Caki2 (cell line): ENCODE measurements around the gene COPS9. TPM values are rescaled to one million over a fixed set of nuclear protein-coding genes. Genes with fewer than 3 reads are reported as not detected.

Experiments
- DNase-seq: peaks from one replicate; pipeline ENCODE4 v3.0.0-alpha.2; 2015; ENCODE audit warnings: low read depth
- in situ Hi-C: cut with HindIII; loops from 2 replicates; pipeline ENCODE4 v1.10.0; 2016; ENCODE audit warnings: low sequenced_read_pairs, low pct_unique_long_range_greater_than_20kb, mixed read lengths
- total RNA-seq: library from RNA; depleted of rRNA; stranded (reverse); fragments of >200 nt; shearing (Covaris generic); gene quantifications from 2 replicates; pipeline ENCODE4 v1.2.3, GENCODE V29; 2014; ENCODE audit warnings: low replicate concordance

Gene COPS9
- total RNA-seq, 1 experiment from 2014 or later = 72.6 TPM

- no peak for DNase-seq
- in situ Hi-C loops = no loop called here
Observed at GRCh38 chr2:240127911-240128607, 8.0 kb downstream of the COPS9 start.

- in situ Hi-C loops = no loop called here
- no peak for DNase-seq
Observed at GRCh38 chr2:240127191-240127750, 8.8 kb downstream of the COPS9 start.

- in situ Hi-C loops = no loop called here
- DNase-seq = no peak
Observed at GRCh38 chr2:240126731-240127130, 9.4 kb downstream of the COPS9 start.

DNA sequence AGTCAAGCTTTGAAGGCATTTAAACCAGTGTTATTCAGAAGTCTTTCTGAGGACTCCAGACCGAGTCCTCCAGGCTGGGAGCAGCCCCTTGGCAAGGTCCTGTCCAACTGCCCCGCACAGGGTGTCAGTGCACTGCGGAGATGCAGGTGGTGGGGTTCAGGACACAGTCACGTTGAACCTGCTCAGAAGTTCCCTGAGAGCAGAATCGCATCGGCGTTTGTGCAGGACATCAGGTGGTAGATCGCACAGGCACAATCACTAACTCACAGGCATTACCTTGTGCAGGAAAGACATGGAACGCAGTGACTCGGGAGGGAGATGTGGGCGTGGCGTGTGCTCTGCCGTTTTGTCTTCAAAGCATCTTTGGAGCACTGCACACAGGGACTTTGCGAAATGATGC is 10.4 kb downstream of the COPS9 start:
- in situ Hi-C loops = no loop called here
- DNase-seq = no peak

GRCh38 chr2:240124651-240125030 is 11.5 kb downstream of the COPS9 start:
- no peak for DNase-seq
- in situ Hi-C loops = no loop called here

DNA sequence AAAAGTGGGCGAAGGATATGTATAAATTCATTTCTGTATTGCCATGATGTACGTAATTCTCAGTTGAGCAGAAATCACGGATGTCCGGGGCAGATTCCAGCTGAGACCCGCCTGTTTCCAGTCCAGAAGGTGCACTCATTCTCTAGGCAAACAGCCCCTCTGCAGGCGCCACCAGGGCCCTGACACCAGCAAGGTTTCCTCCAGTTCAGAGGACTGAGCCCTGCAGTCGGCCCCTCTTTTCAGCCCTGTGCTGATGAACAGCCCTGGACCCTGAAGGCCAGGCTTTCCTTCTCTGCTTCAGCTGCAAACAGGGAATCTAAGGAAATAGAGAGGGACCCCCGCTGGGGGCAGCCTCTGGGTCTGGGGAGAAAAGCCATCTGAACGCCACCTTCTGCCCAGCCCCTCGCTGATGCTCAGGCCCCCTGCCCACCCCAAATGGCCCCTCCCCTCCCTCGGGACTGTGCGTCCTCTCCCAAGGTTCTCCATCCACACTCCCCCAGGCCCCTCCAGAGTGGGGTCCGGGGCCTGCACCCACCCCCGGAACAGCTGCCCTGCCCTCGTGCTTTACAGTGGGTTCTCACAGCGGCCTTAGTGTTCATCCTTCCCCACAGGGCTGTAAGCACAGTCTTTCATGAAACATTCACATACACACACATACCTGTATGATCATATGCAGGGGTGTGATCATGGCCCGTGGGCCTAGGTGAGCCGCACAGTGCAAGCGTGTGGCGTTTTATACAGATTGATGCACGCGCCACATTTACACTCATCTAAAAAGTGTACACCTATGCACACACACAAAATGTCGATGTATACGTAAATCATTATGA is 12.1 kb downstream of the COPS9 start:
- in situ Hi-C loops = no loop called here
- DNase-seq = no peak

DNA sequence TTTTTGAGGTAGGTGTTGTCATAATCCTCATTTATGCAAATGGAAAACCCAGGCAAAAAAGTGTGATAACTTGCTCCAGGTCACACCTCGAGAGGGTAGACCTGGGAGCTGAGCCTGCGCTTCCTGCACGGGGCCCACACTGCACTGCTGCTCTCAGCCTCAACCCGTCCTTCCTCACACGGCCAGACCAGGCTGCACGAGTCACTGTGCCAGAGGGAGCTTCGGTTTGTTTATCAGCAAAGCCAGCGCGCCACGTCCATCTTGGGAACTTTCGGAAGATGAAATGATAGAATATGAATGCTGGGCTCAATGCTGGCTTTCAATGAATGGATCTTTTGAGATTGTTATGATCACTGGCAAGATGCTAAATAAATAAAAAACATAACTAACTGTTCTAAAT is 14.4 kb downstream of the COPS9 start:
- no peak for DNase-seq
- in situ Hi-C loops = no loop called here

DNA sequence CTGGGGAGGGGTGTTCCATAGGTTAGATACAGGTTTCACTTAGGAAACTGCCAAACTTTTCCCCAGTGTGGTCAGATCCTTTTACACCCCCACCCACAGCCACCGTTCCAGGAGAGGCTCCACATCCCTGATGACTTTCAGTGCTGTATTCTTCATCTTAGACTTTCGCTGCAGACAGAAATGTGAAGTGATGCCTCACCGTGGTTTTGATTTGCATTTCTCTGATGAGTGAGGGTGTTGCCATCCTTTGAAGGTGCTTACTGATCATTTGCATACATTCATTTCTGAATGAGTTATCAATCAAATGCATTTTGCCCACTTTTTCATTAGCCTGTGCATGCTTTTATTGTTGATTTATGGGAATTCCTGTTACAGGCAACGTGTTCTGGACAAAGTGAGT is 14.9 kb downstream of the COPS9 start:
- in situ Hi-C loops = no loop called here
- no peak for DNase-seq

DNA sequence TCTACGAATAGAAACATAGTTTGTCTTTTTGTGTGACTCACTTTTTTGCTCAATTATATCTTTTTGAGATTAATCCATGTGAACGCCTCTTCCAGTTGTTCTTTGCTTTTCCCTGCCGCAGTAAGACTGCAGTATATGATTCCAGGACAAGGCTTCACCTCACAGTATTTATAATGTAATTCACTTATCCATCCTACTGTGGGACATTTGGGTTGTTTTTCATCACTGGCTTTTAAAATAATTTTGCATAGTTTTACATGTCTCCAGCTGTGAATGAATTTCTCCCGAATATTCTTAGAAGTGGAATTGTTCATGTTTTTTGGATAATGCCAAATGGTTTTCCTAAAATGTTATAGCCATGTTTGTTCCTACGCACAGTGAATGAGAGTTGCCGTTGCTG is 21.9 kb downstream of the COPS9 start:
- no peak for DNase-seq
- in situ Hi-C loops = no loop called here

- no peak for DNase-seq
- in situ Hi-C loops = no loop called here
Observed at GRCh38 chr2:240112914-240113690, 23.0 kb downstream of the COPS9 start.

- in situ Hi-C loops = no loop called here
Observed at GRCh38 chr2:240111253-240111652, 24.9 kb downstream of the COPS9 start.

GRCh38 chr2:240109386-240109785 is 26.7 kb downstream of the COPS9 start:
- in situ Hi-C loops = no loop called here
- no peak for DNase-seq

More at GRCh38 chr2:240111253-240111652, 24.9 kb downstream of the COPS9 start:
- no peak for DNase-seq

DNA sequence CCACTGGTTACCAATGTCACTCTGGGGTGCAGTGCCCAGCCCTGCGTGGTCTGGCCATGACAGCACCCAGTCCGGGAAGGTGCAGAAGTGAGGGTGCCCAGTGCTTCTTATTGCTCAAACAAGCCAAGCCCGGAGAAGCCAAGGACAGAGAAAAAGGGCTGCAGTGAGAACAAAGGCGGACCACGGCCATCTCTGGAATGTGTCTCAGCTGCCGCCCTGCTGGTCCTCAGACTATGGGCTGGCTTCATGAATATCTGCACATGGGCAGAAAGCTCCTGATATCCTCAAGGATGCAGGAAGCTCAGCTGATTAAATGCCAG is 28.7 kb downstream of the COPS9 start:
- no peak for DNase-seq
- in situ Hi-C loops = no loop called here

DNA sequence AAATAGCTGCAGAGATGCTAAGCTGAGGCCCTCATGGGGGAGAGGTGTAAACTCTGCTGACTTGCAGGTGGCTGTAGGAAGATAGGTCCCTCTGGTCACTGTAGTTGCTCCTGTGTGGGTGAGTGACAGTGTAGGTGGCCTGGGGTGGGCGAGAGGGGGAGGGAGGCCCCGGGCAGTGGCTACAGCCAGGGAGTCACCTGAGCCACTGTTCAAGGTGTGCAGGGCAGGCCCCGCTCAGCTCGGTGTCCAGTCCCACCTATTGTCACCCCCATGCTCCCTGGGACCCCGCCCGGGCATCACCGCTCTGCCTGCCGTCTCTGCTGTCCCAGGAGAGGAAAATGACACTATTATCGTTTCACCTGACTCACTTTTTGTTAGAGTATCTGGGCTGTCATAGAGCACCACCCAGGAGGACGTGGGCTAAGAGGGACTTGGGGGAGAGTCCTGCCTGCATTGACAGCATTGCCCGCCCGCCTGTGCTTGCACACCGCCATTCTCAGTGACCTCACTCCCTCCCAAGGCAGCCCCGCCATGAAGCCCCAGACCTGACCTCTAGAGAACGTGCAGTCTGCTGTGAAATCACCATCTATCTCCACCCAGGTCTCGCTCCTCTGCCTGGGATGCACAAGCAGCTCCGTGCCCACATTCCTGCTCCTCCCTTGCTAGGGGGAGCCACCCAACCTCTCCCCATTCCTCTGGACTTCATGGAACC is 29.2 kb downstream of the COPS9 start:
- in situ Hi-C loops = no loop called here
- no peak for DNase-seq

GRCh38 chr2:240105982-240106381 is 30.1 kb downstream of the COPS9 start:
- in situ Hi-C loops = no loop called here
- DNase-seq = no peak

DNA sequence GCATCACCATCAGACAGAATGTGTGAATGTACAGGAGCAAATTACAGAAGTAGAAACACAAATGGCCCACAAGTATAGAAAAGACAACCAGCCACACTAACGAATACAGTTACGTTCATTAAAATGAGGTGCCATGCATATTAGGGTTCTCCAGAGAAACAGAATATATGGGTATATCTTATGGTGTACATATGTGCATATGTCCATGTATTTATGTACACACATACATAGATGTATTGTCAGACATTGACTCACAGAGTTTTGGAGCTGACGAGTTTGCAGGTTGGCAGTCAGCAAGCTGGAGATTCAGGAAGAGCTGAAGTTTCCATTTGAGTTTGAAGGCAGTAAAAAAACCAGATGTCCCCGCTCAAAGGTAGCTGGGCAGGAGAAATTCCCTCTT is 33.0 kb downstream of the COPS9 start:
- DNase-seq = no peak
- in situ Hi-C loops = no loop called here

- in situ Hi-C loops = no loop called here
- DNase-seq = no peak
Observed at GRCh38 chr2:240098349-240098748, 37.8 kb downstream of the COPS9 start.
